Measurements from ENCODE around the gene FAM168B.

Gene FAM168B, protein sequence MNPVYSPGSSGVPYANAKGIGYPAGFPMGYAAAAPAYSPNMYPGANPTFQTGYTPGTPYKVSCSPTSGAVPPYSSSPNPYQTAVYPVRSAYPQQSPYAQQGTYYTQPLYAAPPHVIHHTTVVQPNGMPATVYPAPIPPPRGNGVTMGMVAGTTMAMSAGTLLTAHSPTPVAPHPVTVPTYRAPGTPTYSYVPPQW

DNA sequence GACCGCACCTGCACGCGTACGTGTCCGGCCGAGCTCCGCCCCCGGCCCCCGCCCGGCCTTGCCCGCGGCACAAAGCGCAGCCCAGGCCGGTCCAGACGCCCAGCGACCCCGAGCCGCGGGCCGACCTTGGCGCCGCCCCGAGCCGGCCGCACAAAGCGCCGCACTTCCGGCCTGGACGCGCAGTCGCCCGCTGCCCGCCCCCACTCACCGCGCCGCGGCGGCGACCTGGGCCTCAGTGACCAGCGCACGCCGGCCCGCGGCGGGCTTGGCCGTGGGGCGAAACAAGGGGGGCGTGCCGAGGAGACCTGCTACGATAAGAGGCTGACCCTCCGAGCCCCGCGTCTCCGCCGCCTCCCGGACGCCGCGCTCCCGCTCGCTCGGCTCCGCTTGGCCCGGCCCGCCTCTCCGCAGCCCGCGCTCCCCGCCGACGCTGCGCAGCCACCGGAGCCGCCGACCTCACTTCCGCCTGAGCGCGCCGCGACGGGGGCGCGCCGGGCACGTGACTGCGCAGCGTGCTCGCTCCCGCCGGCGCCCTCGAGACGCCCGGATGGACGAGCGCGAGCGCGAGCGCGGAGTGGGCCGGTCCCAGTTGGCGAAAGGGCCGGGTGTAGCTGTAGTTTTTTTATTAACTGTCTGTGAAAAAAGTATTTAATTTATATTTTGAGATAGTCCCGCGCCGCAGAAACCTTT lies at the start of gene FAM168B:
FAM168B (minus strand) TSS at position 455 of the 690 bp plus-strand sequence. CDS start 10,814 bp downstream, outside the sequence.
- H3K4me3 ChIP-seq (ENCODE audit: low read depth, low read length, poor library complexity, severe bottlenecking) = peak within 1 kb of the TSS; percentile 72
- TF ChIP-seq EZH2 (IDR thresholded peaks at IDR 0.05; ENCODE audit: borderline replicate concordance, low read length) = no peak
- TF ChIP-seq, protein P1, sequence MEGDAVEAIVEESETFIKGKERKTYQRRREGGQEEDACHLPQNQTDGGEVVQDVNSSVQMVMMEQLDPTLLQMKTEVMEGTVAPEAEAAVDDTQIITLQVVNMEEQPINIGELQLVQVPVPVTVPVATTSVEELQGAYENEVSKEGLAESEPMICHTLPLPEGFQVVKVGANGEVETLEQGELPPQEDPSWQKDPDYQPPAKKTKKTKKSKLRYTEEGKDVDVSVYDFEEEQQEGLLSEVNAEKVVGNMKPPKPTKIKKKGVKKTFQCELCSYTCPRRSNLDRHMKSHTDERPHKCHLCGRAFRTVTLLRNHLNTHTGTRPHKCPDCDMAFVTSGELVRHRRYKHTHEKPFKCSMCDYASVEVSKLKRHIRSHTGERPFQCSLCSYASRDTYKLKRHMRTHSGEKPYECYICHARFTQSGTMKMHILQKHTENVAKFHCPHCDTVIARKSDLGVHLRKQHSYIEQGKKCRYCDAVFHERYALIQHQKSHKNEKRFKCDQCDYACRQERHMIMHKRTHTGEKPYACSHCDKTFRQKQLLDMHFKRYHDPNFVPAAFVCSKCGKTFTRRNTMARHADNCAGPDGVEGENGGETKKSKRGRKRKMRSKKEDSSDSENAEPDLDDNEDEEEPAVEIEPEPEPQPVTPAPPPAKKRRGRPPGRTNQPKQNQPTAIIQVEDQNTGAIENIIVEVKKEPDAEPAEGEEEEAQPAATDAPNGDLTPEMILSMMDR (IDR thresholded peaks at IDR 0.05; ENCODE audit: low read length) = no peak
- H2AFZ ChIP-seq (ENCODE audit: low read length) = peak within 1 kb of the TSS; percentile 3; the same call in 1 of the 2 replicates
- peak within 1 kb of the TSS; percentile 68 for H3K27ac ChIP-seq (ENCODE audit: low read depth, low read length, poor library complexity, severe bottlenecking)
- peaks cover 23% of the 10 kb centered on the region for H3K36me3 ChIP-seq (ENCODE audit: insufficient read depth, low read length)
- H3K9me2 ChIP-seq (ENCODE audit: low read depth, low read length) = no peaks in the 10 kb centered on the region
- H4K20me1 ChIP-seq (ENCODE audit: insufficient read depth, low read length) = no peaks in the 10 kb centered on the region
- peak within 1 kb of the TSS; percentile 72 for H3K4me2 ChIP-seq (ENCODE audit: low read length)
- peak within 1 kb of the TSS; percentile 77 for H3K9ac ChIP-seq (ENCODE audit: low read length)
- no peaks in the 10 kb centered on the region for H3K9me3 ChIP-seq (ENCODE audit: low read length)
- peaks cover 44% of the 10 kb centered on the region for H3K79me2 ChIP-seq (ENCODE audit: insufficient read depth, low read length)
- H3K27me3 ChIP-seq (ENCODE audit: insufficient read depth, low read length) = no peaks in the 10 kb centered on the region
- peaks cover 16% of the 10 kb centered on the region for H3K4me1 ChIP-seq (ENCODE audit: insufficient read depth, low read length, severe bottlenecking)
- no peaks in the 10 kb centered on the region for H3F3A ChIP-seq (ENCODE audit: insufficient read depth, low read length)

DNA sequence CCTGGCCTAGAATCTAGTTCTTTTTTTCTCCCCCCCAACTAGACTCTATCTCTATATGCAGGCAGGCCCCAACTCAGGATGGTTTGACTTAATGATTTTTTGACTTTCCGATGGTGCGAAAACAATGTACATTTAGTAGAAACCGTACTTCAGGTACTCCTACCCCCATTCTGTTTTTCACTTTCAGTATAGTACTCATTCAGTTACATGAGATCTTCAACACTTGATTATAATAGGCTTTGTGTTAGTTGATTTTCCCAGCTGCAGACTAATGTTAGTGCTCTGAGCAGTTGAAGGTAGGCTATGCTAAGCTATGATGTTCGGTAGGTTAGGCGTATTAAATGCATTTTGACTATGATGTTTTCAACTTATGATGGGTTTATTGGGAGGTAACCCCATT lies 49.6 kb upstream of the FAM168B start:
- H3K9me3 ChIP-seq (ENCODE audit: low read length) = no peaks in the 10 kb centered on the region

DNA sequence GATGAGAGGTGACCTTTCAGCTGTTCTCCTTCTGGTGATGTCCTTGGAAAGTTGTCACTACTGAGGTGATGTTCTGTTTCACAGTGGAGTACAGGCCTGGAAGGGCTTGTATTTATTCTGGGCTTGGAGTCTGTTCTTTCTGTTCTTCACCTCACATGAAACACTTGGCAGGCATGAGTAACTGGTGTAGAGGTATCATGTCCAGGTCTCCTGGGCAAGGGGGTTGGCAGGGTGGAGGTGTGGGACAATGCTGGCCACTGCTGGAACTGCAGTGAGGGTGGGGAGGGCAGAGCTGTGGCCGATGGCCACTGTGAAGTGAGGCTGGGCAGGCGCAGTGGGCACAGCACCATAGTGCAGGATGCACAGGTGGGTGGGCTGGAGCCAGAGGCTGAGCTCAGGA lies 47.3 kb upstream of the FAM168B start:
- TF ChIP-seq, protein P1 (IDR thresholded peaks at IDR 0.05; ENCODE audit: low read length) = no peak
- TF ChIP-seq EZH2 (IDR thresholded peaks at IDR 0.05; ENCODE audit: borderline replicate concordance, low read length) = no peak
- H3K27me3 ChIP-seq (ENCODE audit: insufficient read depth, low read length) = no peaks in the 10 kb centered on the region
- H3K9ac ChIP-seq (ENCODE audit: low read length) = no peak overlapping the region
- H2AFZ ChIP-seq (ENCODE audit: low read length) = no peak overlapping the region
- H3K4me3 ChIP-seq (ENCODE audit: low read depth, low read length, poor library complexity, severe bottlenecking) = no peak overlapping the region
- no peak overlapping the region for H3K4me2 ChIP-seq (ENCODE audit: low read length)
- no peaks in the 10 kb centered on the region for H3K9me2 ChIP-seq (ENCODE audit: low read depth, low read length)
- peaks cover 14% of the 10 kb centered on the region for H3K4me1 ChIP-seq (ENCODE audit: insufficient read depth, low read length, severe bottlenecking)
- H3F3A ChIP-seq (ENCODE audit: insufficient read depth, low read length) = no peaks in the 10 kb centered on the region
- no peak overlapping the region for H3K27ac ChIP-seq (ENCODE audit: low read depth, low read length, poor library complexity, severe bottlenecking)
- H3K79me2 ChIP-seq (ENCODE audit: insufficient read depth, low read length) = 0 out of 2 replicates have a peak, but pooled peaks cover 2% of the 10 kb centered on the region
- no peaks in the 10 kb centered on the region for H3K9me3 ChIP-seq (ENCODE audit: low read length)
- no peaks in the 10 kb centered on the region for H4K20me1 ChIP-seq (ENCODE audit: insufficient read depth, low read length)
- H3K36me3 ChIP-seq (ENCODE audit: insufficient read depth, low read length) = peaks cover 58% of the 10 kb centered on the region

More for the DNA sequence above, 49.6 kb upstream of the FAM168B start:
- Histone ChIP-seq H3K36me3 (ENCODE audit: insufficient read depth, low read length) (peaks cover 73% of the 10 kb centered on the region), H3K9me2 (ENCODE audit: low read depth, low read length) (no peaks in the 10 kb centered on the region), H3K4me1 (ENCODE audit: insufficient read depth, low read length, severe bottlenecking) (peaks cover 23% of the 10 kb centered on the region), H2AFZ (ENCODE audit: low read length) (no peak overlapping the region), H3K4me2 (ENCODE audit: low read length) (no peak overlapping the region), H3K79me2 (ENCODE audit: insufficient read depth, low read length) (0 out of 2 replicates have a peak, but pooled peaks cover under 1% of the 10 kb centered on the region), H4K20me1 (ENCODE audit: insufficient read depth, low read length) (no peaks in the 10 kb centered on the region), H3K27ac (ENCODE audit: low read depth, low read length, poor library complexity, severe bottlenecking) (no peak overlapping the region), H3K9ac (ENCODE audit: low read length) (no peak overlapping the region), H3F3A (ENCODE audit: insufficient read depth, low read length) (no peaks in the 10 kb centered on the region), H3K27me3 (ENCODE audit: insufficient read depth, low read length) (no peaks in the 10 kb centered on the region), H3K4me3 (ENCODE audit: low read depth, low read length, poor library complexity, severe bottlenecking) (no peak overlapping the region)
- TF ChIP-seq EZH2 (IDR thresholded peaks at IDR 0.05; ENCODE audit: borderline replicate concordance, low read length) = no peak
- TF ChIP-seq, protein P1 (IDR thresholded peaks at IDR 0.05; ENCODE audit: low read length) = no peak
